NCI-H187 (cell line): Measurements from ENCODE around the gene OR2L2.
"Not testable (repeated sequence)": the region's sequence is repeated elsewhere in the genome, so short reads cannot be mapped to it uniquely, and the experiment has no call there.

Experiments
- DNase-seq, 2 experiments: peaks; one replicate each; lab custom pipeline; 2025; lab: John Stamatoyannopoulos, UW

The OR2L2 gene

GRCh38 chr1:248029770-248030169 lies at the start of gene OR2L2:
Gene OR2L2 (plus strand): TSS chr1:248030070. CDS start chr1:248038268, 8,198 bp downstream.
- DNase-seq = no peak

GRCh38 chr1:247992986-247993385 lies 36.9 kb upstream of the OR2L2 start:
- no peak for DNase-seq

- DNase-seq = no peak
Observed at GRCh38 chr1:247998811-247999210, 31.1 kb upstream of the OR2L2 start.

- no peak for DNase-seq
Observed at GRCh38 chr1:248000169-248000568, 29.7 kb upstream of the OR2L2 start.

- no peak for DNase-seq
Observed at GRCh38 chr1:248007778-248008177, 22.1 kb upstream of the OR2L2 start.

- DNase-seq = no peak
Observed at GRCh38 chr1:248009681-248010080, 20.2 kb upstream of the OR2L2 start.

- no peak for DNase-seq
Observed at GRCh38 chr1:248013229-248013710, 16.6 kb upstream of the OR2L2 start, which contains the start of gene OR2L5. Gene OR2L5 (plus strand): TSS chr1:248013660. CDS start chr1:248021948, 8,288 bp downstream.

GRCh38 chr1:248015803-248016202 lies 14.1 kb upstream of the OR2L2 start:
- DNase-seq = no peak

GRCh38 chr1:248045209-248045608 lies 15.3 kb downstream of the OR2L2 start:
- no peak for DNase-seq

GRCh38 chr1:248046536-248046935 lies 16.7 kb downstream of the OR2L2 start, which contains the start of gene OR2L3:
Gene OR2L3 (plus strand): TSS chr1:248046836. CDS start chr1:248060682, 13,846 bp downstream.
- no peak for DNase-seq

GRCh38 chr1:248047008-248047407 lies 17.1 kb downstream of the OR2L2 start:
- no peak for DNase-seq

GRCh38 chr1:248054671-248055070 lies 24.8 kb downstream of the OR2L2 start:
- DNase-seq = no peak

GRCh38 chr1:248055261-248055660 lies 25.4 kb downstream of the OR2L2 start:
- no peak for DNase-seq

GRCh38 chr1:248065071-248065470 lies 35.2 kb downstream of the OR2L2 start:
- DNase-seq = no peak

GRCh38 chr1:248065604-248066003 lies 35.7 kb downstream of the OR2L2 start:
- no peak for DNase-seq

- DNase-seq = not testable (repeated sequence)
Observed at GRCh38 chr1:248083864-248084263, 54.0 kb downstream of the OR2L2 start.
